Keratinocyte (primary cell): ENCODE measurements around the gene NRP1. TPM values are rescaled to one million over a fixed set of nuclear protein-coding genes. Genes with fewer than 3 reads are reported as not detected.

Experiments
- DNase-seq: peaks from one replicate; pipeline ENCODE4 v3.0.0-alpha.2; 2011; ENCODE audit warnings: low read depth, missing footprints, low spot score
- FAIRE-seq: peaks from 2 replicates; lab custom pipeline; 2011; peaks lifted over from hg19 to GRCh38; lab: Jason Lieb, UNC
- H2AFZ ChIP-seq: 2 replicates; pipeline ENCODE4 v1.6.0; 2012; ENCODE audit warnings: low read length, control low read depth, inconsistent platforms; ENCODE audit not compliant: control insufficient read depth
- H3K27ac ChIP-seq: 2 replicates; pipeline ENCODE4 v1.5.1; 2011; ENCODE audit warnings: low read length; ENCODE audit not compliant: control insufficient read depth, insufficient read depth
- H3K27me3 ChIP-seq: 3 replicates; pipeline ENCODE4 v1.6.0; 2011; ENCODE audit warnings: low read length; ENCODE audit not compliant: control insufficient read depth, insufficient read depth; ENCODE audit errors: extremely low read depth
- H3K36me3 ChIP-seq, 2 experiments: 2 replicates in 1 of 2; 3 replicates in 1 of 2; pipeline ENCODE4 v1.5.1; 2011; ENCODE audit warnings: low read length in 2 of 2, mild to moderate bottlenecking in 1 of 2; ENCODE audit not compliant: control insufficient read depth in 2 of 2, insufficient read depth in 2 of 2; ENCODE audit errors: extremely low read depth in 1 of 2
- H3K4me1 ChIP-seq: 3 replicates; pipeline ENCODE4 v1.5.1; 2011; ENCODE audit warnings: low read length; ENCODE audit not compliant: control insufficient read depth, insufficient read depth; ENCODE audit errors: extremely low read depth
- H3K4me2 ChIP-seq: 3 replicates; pipeline ENCODE4 v1.6.0; 2011; ENCODE audit warnings: low read depth, low read length; ENCODE audit not compliant: control insufficient read depth, insufficient read depth; ENCODE audit errors: extremely low read depth
- H3K4me3 ChIP-seq, 3 experiments: fragments of 200-600 bp in 1 of 3; sonication (generic) in 1 of 3; 2 replicates in 2 of 3; 3 replicates in 1 of 3; pipeline ENCODE4 v1.5.1; 2011 to 2016; ENCODE audit warnings: low read length in 3 of 3, mild to moderate bottlenecking in 3 of 3, control low read depth in 2 of 3, inconsistent platforms in 1 of 3, low read depth in 1 of 3, mixed read lengths in 1 of 3, mixed run types in 1 of 3, moderate library complexity in 1 of 3; ENCODE audit not compliant: control insufficient read depth in 2 of 3, insufficient read depth in 2 of 3; ENCODE audit errors: extremely low read depth in 1 of 3
- H3K79me2 ChIP-seq: 2 replicates; pipeline ENCODE4 v1.6.0; 2012; ENCODE audit warnings: low read length; ENCODE audit not compliant: control insufficient read depth, insufficient read depth
- H3K9ac ChIP-seq: 3 replicates; pipeline ENCODE4 v1.6.0; 2011; ENCODE audit warnings: low read length; ENCODE audit not compliant: control insufficient read depth, insufficient read depth; ENCODE audit errors: extremely low read depth
- H3K9me1 ChIP-seq: 3 replicates; pipeline ENCODE4 v1.6.0; 2011; ENCODE audit warnings: low read length; ENCODE audit not compliant: control insufficient read depth, insufficient read depth; ENCODE audit errors: extremely low read depth
- H3K9me3 ChIP-seq: 2 replicates; pipeline ENCODE4 v1.5.1; 2012; ENCODE audit warnings: low read depth, low read length; ENCODE audit not compliant: control insufficient read depth
- H4K20me1 ChIP-seq: 3 replicates; pipeline ENCODE4 v1.6.0; 2011; ENCODE audit warnings: low read length; ENCODE audit not compliant: control insufficient read depth, insufficient read depth; ENCODE audit errors: extremely low read depth
- EZH2 ChIP-seq: IDR thresholded peaks from one replicate; pipeline ENCODE4 v1.6.1; 2012; ENCODE audit warnings: inconsistent platforms, mild to moderate bottlenecking, low read length, moderate library complexity
- dilution Hi-C: fragments of 300-500 bp; cut with MboI; formaldehyde crosslinking; loops from one replicate; pipeline ENCODE4 v1.7.0; 2020; ENCODE audit warnings: low sequenced_read_pairs; ENCODE audit not compliant: extremely low pct_ligation_motif_present
- polyA plus RNA-seq, 5 experiments: library from polyadenylated mRNA; depleted of rRNA in 3 of 5; stranded (reverse) in 3 of 5; stranded (forward) in 1 of 5; unstranded in 1 of 5; fragments of >200 nt; gene quantifications; 1 replicate in 1 of 5; 2 replicates in 3 of 5; 3 replicates in 1 of 5; pipeline versions ENCODE4 v1.2.1 to v1.2.3, GENCODE V29; 2011 to 2012; ENCODE audit warnings: missing spikeins in 2 of 5, low read depth in 1 of 5, low replicate concordance in 1 of 5
- TF ChIP-seq, protein P1 (sequence below), 3 experiments: IDR thresholded peaks in 1 of 3; conservative IDR thresholded peaks in 1 of 3; optimal IDR thresholded peaks in 1 of 3; 2 replicates in 2 of 3; 3 replicates in 1 of 3; pipeline versions ENCODE3 to v1.5.1; 2011; ENCODE audit warnings: low read length in 3 of 3, mild to moderate bottlenecking in 3 of 3, moderate library complexity in 2 of 3, control low read depth in 1 of 3, inconsistent platforms in 1 of 3; ENCODE audit not compliant: insufficient read depth in 2 of 3; ENCODE audit errors: extremely low read depth in 1 of 3

NRP1 gene
- polyA plus RNA-seq, 1 donor (not counting 4 experiments of a cell fraction or from before 2014, with no cell fraction given): 36.2 TPM

- Histone ChIP-seq H3K79me2 (no peaks in the 10 kb centered on the region), H3K27me3 (no peaks in the 10 kb centered on the region), H4K20me1 (no peaks in the 10 kb centered on the region), H3K4me3 (no peak overlapping the region), H2AFZ (no peak overlapping the region), H3K9me3 (no peaks in the 10 kb centered on the region), H3K36me3 (no peaks in the 10 kb centered on the region), H3K27ac (no peak overlapping the region), H3K9ac (no peak overlapping the region), H3K9me1 (no peaks in the 10 kb centered on the region), H3K4me1 (peaks cover 5% of the 10 kb centered on the region), H3K4me2 (no peak overlapping the region)
- FAIRE-seq: no peak
- dilution Hi-C loops: no loop called here
- no peak for TF ChIP-seq EZH2
- TF ChIP-seq, protein P1, sequence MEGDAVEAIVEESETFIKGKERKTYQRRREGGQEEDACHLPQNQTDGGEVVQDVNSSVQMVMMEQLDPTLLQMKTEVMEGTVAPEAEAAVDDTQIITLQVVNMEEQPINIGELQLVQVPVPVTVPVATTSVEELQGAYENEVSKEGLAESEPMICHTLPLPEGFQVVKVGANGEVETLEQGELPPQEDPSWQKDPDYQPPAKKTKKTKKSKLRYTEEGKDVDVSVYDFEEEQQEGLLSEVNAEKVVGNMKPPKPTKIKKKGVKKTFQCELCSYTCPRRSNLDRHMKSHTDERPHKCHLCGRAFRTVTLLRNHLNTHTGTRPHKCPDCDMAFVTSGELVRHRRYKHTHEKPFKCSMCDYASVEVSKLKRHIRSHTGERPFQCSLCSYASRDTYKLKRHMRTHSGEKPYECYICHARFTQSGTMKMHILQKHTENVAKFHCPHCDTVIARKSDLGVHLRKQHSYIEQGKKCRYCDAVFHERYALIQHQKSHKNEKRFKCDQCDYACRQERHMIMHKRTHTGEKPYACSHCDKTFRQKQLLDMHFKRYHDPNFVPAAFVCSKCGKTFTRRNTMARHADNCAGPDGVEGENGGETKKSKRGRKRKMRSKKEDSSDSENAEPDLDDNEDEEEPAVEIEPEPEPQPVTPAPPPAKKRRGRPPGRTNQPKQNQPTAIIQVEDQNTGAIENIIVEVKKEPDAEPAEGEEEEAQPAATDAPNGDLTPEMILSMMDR (optimal IDR thresholded peaks at IDR 0.05 in 1 of 3, IDR thresholded peaks at IDR 0.05 in 1 of 3, conservative IDR thresholded peaks at IDR 0.05 in 1 of 3; ENCODE audit: extremely low read depth in 1 of 3, insufficient read depth in 2 of 3, low read length in 3 of 3): no peak
- DNase-seq: no peak
Observed at GRCh38 chr10:33150889-33151288, 183.6 kb downstream of the NRP1 start.

DNA sequence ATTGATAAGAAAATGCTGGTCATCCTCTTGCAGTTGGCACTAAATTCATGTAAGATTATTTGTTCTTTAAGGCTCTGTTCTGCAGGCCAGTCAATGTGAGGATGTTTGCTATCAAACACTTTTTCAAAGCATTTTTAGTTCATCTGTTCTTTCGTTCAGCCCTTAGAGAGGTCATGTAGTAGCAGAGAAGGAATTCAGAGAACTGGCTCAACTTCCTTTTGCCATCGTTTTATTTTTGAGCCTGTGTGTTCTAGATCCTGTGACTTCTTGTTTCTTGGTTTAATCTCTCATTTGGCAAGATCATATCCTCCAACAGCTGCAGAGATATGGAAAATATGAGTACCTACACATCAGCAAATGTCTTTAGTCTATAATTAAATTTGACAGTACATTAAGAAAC, 184.3 kb downstream of the NRP1 start:
- TF ChIP-seq, protein P1 (optimal IDR thresholded peaks at IDR 0.05 in 1 of 3, IDR thresholded peaks at IDR 0.05 in 1 of 3, conservative IDR thresholded peaks at IDR 0.05 in 1 of 3; ENCODE audit: extremely low read depth in 1 of 3, insufficient read depth in 2 of 3, low read length in 3 of 3): no peak
- Histone ChIP-seq H3K4me2 (no peak overlapping the region), H4K20me1 (no peaks in the 10 kb centered on the region), H3K4me3 (no peak overlapping the region), H3K79me2 (no peaks in the 10 kb centered on the region), H3K27ac (no peak overlapping the region), H3K36me3 (no peaks in the 10 kb centered on the region), H3K9me1 (no peaks in the 10 kb centered on the region), H3K4me1 (no peaks in the 10 kb centered on the region), H3K27me3 (no peaks in the 10 kb centered on the region), H3K9me3 (no peaks in the 10 kb centered on the region), H3K9ac (no peak overlapping the region), H2AFZ (no peak overlapping the region)
- DNase-seq (no peak), FAIRE-seq (no peak)
- dilution Hi-C loops: no loop called here
